IMR-90 (cell line): ENCODE measurements around the gene GNL1.

ENCODE experiments used
- BHLHE40 ChIP-seq: fragments of 150-350 bp; IDR thresholded peaks from 2 replicates; pipeline ENCODE4 v1.6.1; 2016; ENCODE audit warnings: mild to moderate bottlenecking, low read depth, low read length
- CEBPB ChIP-seq: IDR thresholded peaks from 2 replicates; pipeline ENCODE4 v1.6.1; 2012; ENCODE audit warnings: low read depth, low read length, improper control_type of control experiment
- CTCF ChIP-seq: conservative IDR thresholded peaks from 2 replicates; pipeline ENCODE4 v1.5.1; 2012; ENCODE audit warnings: mild to moderate bottlenecking, low read depth, low read length, improper control_type of control experiment
- ELK1 ChIP-seq: fragments of 150-350 bp; IDR thresholded peaks from 2 replicates; pipeline ENCODE4 v1.6.1; 2016; ENCODE audit warnings: low read depth, mild to moderate bottlenecking, low read length, moderate library complexity, borderline replicate concordance
- MAFK ChIP-seq: IDR thresholded peaks from 2 replicates; pipeline ENCODE4 v1.6.1; 2012; ENCODE audit warnings: low read depth, low read length, improper control_type of control experiment
- MXI1 ChIP-seq: IDR thresholded peaks from 2 replicates; pipeline ENCODE4 v1.6.1; 2012; ENCODE audit warnings: low read depth, mild to moderate bottlenecking, low read length, moderate library complexity, borderline replicate concordance
- NFE2L2 ChIP-seq: fragments of 150-350 bp; IDR thresholded peaks from 2 replicates; pipeline ENCODE4 v1.6.1; 2016; ENCODE audit warnings: low read depth, mild to moderate bottlenecking, low read length
- POLR2A ChIP-seq: IDR thresholded peaks from 2 replicates; pipeline ENCODE4 v1.6.1; 2012; ENCODE audit warnings: mild to moderate bottlenecking, low read depth, low read length
- RAD21 ChIP-seq: IDR thresholded peaks from 2 replicates; pipeline ENCODE4 v1.6.1; 2012; ENCODE audit warnings: low read length, improper control_type of control experiment
- RCOR1 ChIP-seq: IDR thresholded peaks from 2 replicates; pipeline ENCODE4 v1.6.1; 2012; ENCODE audit warnings: mild to moderate bottlenecking, low read length, improper control_type of control experiment; ENCODE audit not compliant: insufficient replicate concordance
- SMC3 ChIP-seq: fragments of 150-350 bp; IDR thresholded peaks from 2 replicates; pipeline ENCODE4 v1.6.1; 2016; ENCODE audit warnings: low read depth, mild to moderate bottlenecking, antibody characterized with exemption, low read length, moderate library complexity

DNA sequence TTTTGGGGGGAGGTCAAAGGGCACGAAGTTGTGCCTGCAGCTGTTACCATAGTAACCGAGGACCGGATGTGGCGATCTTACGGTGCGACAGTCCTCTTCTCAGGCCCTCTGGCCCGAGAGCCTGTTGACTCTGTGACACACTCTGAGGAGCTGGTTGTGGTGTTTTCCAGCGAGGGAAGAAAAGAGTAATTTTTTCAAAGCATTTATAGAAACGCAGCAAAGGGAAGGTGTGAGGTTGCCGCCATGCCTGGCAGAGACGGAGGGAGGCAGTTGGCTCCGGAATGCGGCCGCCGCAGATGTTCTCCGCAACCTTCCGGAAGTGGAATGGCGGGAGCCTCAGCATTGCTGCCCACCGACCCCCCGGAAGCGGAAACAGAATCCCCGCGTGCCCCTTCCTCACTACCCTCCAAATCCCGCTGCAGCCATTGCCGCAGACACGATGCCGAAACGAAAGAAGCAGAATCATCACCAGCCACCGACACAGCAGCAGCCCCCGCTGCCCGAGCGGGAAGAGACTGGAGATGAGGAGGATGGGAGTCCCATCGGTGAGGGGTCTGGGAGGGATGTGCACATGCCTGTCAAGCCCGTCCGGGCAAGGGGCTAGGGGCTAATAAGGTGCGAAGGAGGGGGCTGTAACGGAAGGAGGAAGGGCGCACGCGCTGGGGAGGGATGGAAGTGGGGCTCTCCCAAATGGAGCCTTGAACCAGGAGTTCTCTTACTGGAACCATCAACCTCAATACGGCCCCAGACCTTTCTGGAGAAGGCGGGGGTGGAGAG lies 805 bp upstream of the GNL1 start, which contains the start of gene PRR3:
- TF ChIP-seq RCOR1 (no peak), SMC3 (no peak), ELK1 (no peak), MAFK (peak; percentile 24), POLR2A (peak; percentile 56; the same call in 1 of the 2 replicates), RAD21 (no peak), CEBPB (no peak), NFE2L2 (peak; percentile 2; the same call in 1 of the 2 replicates), CTCF (no peak), MXI1 (no peak; the same call in 1 of the 2 replicates), BHLHE40 (no peak)
